ENCODE measurements around the gene SOST.

GRCh38 chr17:43712397-43712796 lies 46.2 kb downstream of the SOST start:
- TF ChIP-seq EZH2 (IDR thresholded peaks at IDR 0.05; ENCODE audit: borderline replicate concordance, low read length): no peak
- TF ChIP-seq CTCF (conservative IDR thresholded peaks at IDR 0.05 in 1 of 2, IDR thresholded peaks at IDR 0.05 in 1 of 2; ENCODE audit: extremely low read depth in 1 of 2, insufficient read depth in 1 of 2, low read depth in 1 of 2, low read length in 2 of 2): no peak
